Caco-2 (cell line): ENCODE data around the gene PRKCI. TPM values are rescaled to one million over a fixed set of nuclear protein-coding genes. Genes with fewer than 3 reads are reported as not detected.

Experiments used
- BruUV-seq: library from RNA; stranded (reverse); fragments of 400-500 nt; replicated peaks from 2 replicates; lab custom pipeline; 2021; lab: Mats Ljungman, UMichigan
- CTCF ChIA-PET: fragments of 300-600 bp; sonication (Branson Sonifier 250); formaldehyde crosslinking; loops from one replicate; lab custom pipeline; 2022; ENCODE audit warnings: antibody characterized with exemption; lab: Charles Lee
- POLR2A ChIA-PET: fragments of 300-600 bp; sonication (Branson Sonifier 250); formaldehyde crosslinking; loops from one replicate; lab custom pipeline; 2022; ENCODE audit warnings: antibody characterized with exemption; lab: Charles Lee
- DNase-seq, 2 experiments: peaks; one replicate each; pipeline versions ENCODE4 v3.0.0 to v3.0.0-alpha.2; 2020 to 2022
- H3K27me3 ChIP-seq: replicated peaks from 2 replicates; pipeline ENCODE4 v1.6.0; 2011; ENCODE audit warnings: low read length; ENCODE audit not compliant: control insufficient read depth, insufficient read depth
- H3K36me3 ChIP-seq: 2 replicates; pipeline ENCODE4 v1.5.1; 2011; ENCODE audit warnings: low read length; ENCODE audit not compliant: control insufficient read depth, insufficient read depth
- H3K4me1 ChIP-seq: fragments of 250-450 bp; sonication (Bioruptor Pico); 2 replicates; pipeline ENCODE4 v1.5.1; 2020; ENCODE audit warnings: mild to moderate bottlenecking
- H3K4me3 ChIP-seq: 2 replicates; pipeline ENCODE4 v1.5.1; 2011; ENCODE audit warnings: low read depth, mild to moderate bottlenecking, control low read depth, low read length
- H3K9me3 ChIP-seq: fragments of 250-450 bp; sonication (Bioruptor Pico); 2 replicates; pipeline ENCODE4 v1.5.1; 2020; ENCODE audit warnings: mild to moderate bottlenecking, moderate library complexity
- H3K27ac Mint-ChIP-seq: one replicate; pipeline ENCODE4 v1.8.0; 2022; ENCODE audit warnings: mixed read lengths; ENCODE audit not compliant: unreplicated experiment
- H3K27me3 Mint-ChIP-seq: one replicate; pipeline ENCODE4 v1.8.0; 2022; ENCODE audit warnings: mixed read lengths; ENCODE audit not compliant: insufficient read depth, unreplicated experiment
- H3K36me3 Mint-ChIP-seq: one replicate; pipeline ENCODE4 v1.8.0; 2022; ENCODE audit warnings: mild to moderate bottlenecking, mixed read lengths; ENCODE audit not compliant: insufficient read depth, unreplicated experiment
- H3K4me1 Mint-ChIP-seq: one replicate; pipeline ENCODE4 v1.8.0; 2022; ENCODE audit warnings: low read depth, mixed read lengths; ENCODE audit not compliant: unreplicated experiment
- H3K4me3 Mint-ChIP-seq: one replicate; pipeline ENCODE4 v1.8.0; 2022; ENCODE audit warnings: mild to moderate bottlenecking, moderate library complexity, mixed read lengths; ENCODE audit not compliant: unreplicated experiment
- H3K9me3 Mint-ChIP-seq: one replicate; pipeline ENCODE4 v1.8.0; 2022; ENCODE audit warnings: mixed read lengths; ENCODE audit not compliant: unreplicated experiment
- intact Hi-C: fragments of 100-400 bp; cut with micrococcal nuclease; formaldehyde crosslinking; loops from one replicate; pipeline ENCODE4 v1.10.0; 2022; ENCODE audit not compliant: unreplicated experiment
- total RNA-seq: library from RNA; stranded (reverse); gene quantifications from 2 replicates; pipeline ENCODE4 v1.2.3, GENCODE V29; 2022
- TF ChIP-seq, protein P1 (sequence below), 2 experiments: fragments of 200-600 bp in 1 of 2; IDR thresholded peaks; 1 replicate in 1 of 2; 2 replicates in 1 of 2; pipeline versions ENCODE4 v1.5.1 to v1.8.0; 2011 to 2022; ENCODE audit warnings: antibody characterized with exemption in 1 of 2, control low read depth in 1 of 2, inconsistent platforms in 1 of 2, low read depth in 1 of 2, low read length in 1 of 2, mild to moderate bottlenecking in 1 of 2, moderate library complexity in 1 of 2; ENCODE audit not compliant: insufficient read depth in 1 of 2, severe bottlenecking in 1 of 2, unreplicated experiment in 1 of 2

PRKCI gene
- total RNA-seq, 1 experiment from 2014 or later: 45.8 TPM

DNA sequence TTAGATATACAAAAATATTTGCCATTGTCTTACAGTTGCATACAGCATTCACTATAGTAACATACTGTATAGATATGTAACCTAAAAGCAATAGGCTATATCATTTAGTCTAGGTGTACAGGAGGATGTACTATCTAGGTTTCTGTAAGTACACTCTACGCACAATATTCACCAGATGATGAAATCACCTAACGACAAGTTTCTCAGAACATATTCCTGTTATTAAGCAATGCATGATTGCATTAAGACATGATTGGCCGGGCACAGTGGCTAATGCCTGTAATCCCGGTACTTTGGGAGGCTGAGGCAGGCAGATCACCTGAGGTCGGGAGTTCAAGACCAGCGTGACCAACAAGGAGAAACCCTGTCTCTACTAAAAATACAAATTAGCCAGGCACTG is 14.5 kb upstream of the PRKCI start:
- H3K9me3 Mint-ChIP-seq: peaks cover 12% of the 10 kb centered on the region
- intact Hi-C loops: loop anchor here (2.0 kb wide), 1 partner anchor 15 kb away; the partner anchor contains the start of gene PRKCI
- DNase-seq: no peak
- H3K27ac Mint-ChIP-seq: no peak overlapping the region
- 0 out of 2 replicates have a peak, but pooled peaks cover 8% of the 10 kb centered on the region for H3K4me1 ChIP-seq
- H3K4me1 Mint-ChIP-seq: peaks cover 7% of the 10 kb centered on the region
- H3K9me3 ChIP-seq: peaks cover 6% of the 10 kb centered on the region; the same call in 1 of the 2 replicates
- ChIA-PET CTCF (no interaction called here), POLR2A (no interaction called here)
- H3K36me3 Mint-ChIP-seq: peaks cover 6% of the 10 kb centered on the region
- no peaks in the 10 kb centered on the region for H3K27me3 ChIP-seq
- no peak overlapping the region for H3K4me3 ChIP-seq
- no peaks in the 10 kb centered on the region for H3K27me3 Mint-ChIP-seq
- no TSS peak for BruUV-seq
- TF ChIP-seq, protein P1, sequence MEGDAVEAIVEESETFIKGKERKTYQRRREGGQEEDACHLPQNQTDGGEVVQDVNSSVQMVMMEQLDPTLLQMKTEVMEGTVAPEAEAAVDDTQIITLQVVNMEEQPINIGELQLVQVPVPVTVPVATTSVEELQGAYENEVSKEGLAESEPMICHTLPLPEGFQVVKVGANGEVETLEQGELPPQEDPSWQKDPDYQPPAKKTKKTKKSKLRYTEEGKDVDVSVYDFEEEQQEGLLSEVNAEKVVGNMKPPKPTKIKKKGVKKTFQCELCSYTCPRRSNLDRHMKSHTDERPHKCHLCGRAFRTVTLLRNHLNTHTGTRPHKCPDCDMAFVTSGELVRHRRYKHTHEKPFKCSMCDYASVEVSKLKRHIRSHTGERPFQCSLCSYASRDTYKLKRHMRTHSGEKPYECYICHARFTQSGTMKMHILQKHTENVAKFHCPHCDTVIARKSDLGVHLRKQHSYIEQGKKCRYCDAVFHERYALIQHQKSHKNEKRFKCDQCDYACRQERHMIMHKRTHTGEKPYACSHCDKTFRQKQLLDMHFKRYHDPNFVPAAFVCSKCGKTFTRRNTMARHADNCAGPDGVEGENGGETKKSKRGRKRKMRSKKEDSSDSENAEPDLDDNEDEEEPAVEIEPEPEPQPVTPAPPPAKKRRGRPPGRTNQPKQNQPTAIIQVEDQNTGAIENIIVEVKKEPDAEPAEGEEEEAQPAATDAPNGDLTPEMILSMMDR (IDR thresholded peaks at IDR 0.05; ENCODE audit: insufficient read depth in 1 of 2, low read depth in 1 of 2, low read length in 1 of 2, severe bottlenecking in 1 of 2, unreplicated experiment in 1 of 2): no peak
- no peaks in the 10 kb centered on the region for H3K36me3 ChIP-seq
- H3K4me3 Mint-ChIP-seq: no peak overlapping the region

DNA sequence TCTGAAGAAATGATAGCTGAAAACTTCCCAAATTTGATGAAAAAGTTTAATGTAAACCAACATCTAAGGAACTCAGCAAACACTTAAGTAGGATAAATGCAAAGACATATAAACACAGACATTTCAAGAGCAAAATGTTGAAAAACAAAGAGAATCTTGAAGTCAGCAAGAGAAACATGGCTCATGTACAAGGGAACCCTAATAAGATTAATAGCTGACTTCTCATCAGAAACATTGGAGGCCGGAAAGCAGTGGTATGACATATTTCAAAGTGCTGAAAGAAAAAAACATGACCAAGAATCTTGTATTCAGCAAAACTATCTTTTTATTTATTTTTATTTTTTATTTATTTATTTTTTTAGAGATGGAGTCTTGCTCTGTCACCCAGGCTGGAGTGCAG is 10.6 kb upstream of the PRKCI start:
- no peaks in the 10 kb centered on the region for H3K36me3 ChIP-seq
- no peaks in the 10 kb centered on the region for H3K4me1 ChIP-seq
- ChIA-PET CTCF (no interaction called here), POLR2A (no interaction called here)
- Mint-ChIP-seq H3K4me3 (no peak overlapping the region), H3K27me3 (no peaks in the 10 kb centered on the region), H3K9me3 (peaks cover 21% of the 10 kb centered on the region), H3K36me3 (no peaks in the 10 kb centered on the region), H3K27ac (no peak overlapping the region), H3K4me1 (peaks cover under 1% of the 10 kb centered on the region)
- TF ChIP-seq, protein P1 (IDR thresholded peaks at IDR 0.05; ENCODE audit: insufficient read depth in 1 of 2, low read depth in 1 of 2, low read length in 1 of 2, severe bottlenecking in 1 of 2, unreplicated experiment in 1 of 2): no peak
- no peak overlapping the region for H3K4me3 ChIP-seq
- H3K27me3 ChIP-seq: no peaks in the 10 kb centered on the region
- no TSS peak for BruUV-seq
- peaks cover 6% of the 10 kb centered on the region; the same call in 1 of the 2 replicates for H3K9me3 ChIP-seq
- intact Hi-C loops: no loop called here
- no peak for DNase-seq

DNA sequence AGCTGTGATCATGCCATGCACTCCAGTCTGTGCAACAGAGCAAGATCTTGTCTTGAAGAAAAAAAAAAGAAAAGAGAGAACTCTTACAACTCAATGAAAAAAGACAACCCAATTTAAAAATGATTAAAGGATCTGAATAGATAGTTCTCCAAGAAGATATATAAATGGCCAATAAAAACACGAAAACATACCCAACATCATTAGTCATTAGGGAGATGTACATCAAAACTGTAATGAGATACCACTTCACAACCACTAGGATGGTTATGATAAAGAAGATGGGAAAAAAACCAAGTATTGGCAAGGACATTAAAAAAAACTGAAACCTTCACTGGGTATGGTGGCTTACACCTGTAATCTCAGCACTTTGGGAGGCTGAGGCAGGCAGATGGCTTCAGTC is 2.4 kb upstream of the PRKCI start:
- no peak overlapping the region for H3K4me3 ChIP-seq
- no peak overlapping the region for H3K4me3 Mint-ChIP-seq
- H3K36me3 Mint-ChIP-seq: peaks cover 6% of the 10 kb centered on the region
- peaks cover 5% of the 10 kb centered on the region; the same call in 1 of the 2 replicates for H3K9me3 ChIP-seq
- ChIA-PET POLR2A (no interaction called here), CTCF (no interaction called here)
- H3K9me3 Mint-ChIP-seq: peaks cover 9% of the 10 kb centered on the region
- H3K27me3 ChIP-seq: no peaks in the 10 kb centered on the region
- H3K4me1 Mint-ChIP-seq: no peaks in the 10 kb centered on the region
- DNase-seq: no peak
- H3K36me3 ChIP-seq: no peaks in the 10 kb centered on the region
- TF ChIP-seq, protein P1 (IDR thresholded peaks at IDR 0.05; ENCODE audit: insufficient read depth in 1 of 2, low read depth in 1 of 2, low read length in 1 of 2, severe bottlenecking in 1 of 2, unreplicated experiment in 1 of 2): no peak
- intact Hi-C loops: no loop called here
- H3K27me3 Mint-ChIP-seq: no peaks in the 10 kb centered on the region
- no TSS peak for BruUV-seq
- no peaks in the 10 kb centered on the region for H3K4me1 ChIP-seq
- H3K27ac Mint-ChIP-seq: no peak overlapping the region
